ENCODE measurements around the gene PLEKHH1.
"Not testable (repeated sequence)": the region's sequence is repeated elsewhere in the genome, so short reads cannot be mapped to it uniquely, and the experiment has no call there.

PLEKHH1 gene

DNA sequence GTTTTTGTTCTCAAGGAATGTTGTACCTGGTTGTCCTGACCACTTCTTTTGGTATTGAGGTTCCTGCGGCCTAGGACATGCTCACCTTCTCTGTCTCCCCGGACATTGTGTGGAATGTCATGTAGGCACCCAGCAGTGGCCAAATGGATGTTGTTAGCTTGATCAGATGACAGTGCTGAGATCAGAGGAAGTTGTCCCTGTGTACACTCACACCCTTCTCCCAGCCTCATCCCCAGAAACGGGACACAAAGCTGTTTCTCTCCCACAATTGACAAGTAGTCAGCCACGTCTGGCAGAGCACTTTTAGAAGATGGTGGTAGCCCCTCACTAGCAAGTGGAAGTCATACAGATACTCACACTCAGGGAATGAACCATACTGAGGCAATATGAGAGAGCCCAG, 3.0 kb downstream of the PLEKHH1 start:
- TF ChIP-seq CTCF (IDR thresholded peaks at IDR 0.05; ENCODE audit: insufficient read depth, low read length, poor library complexity, severe bottlenecking), result no peak
- no peaks in the 10 kb centered on the region; the same call in none of the 2 replicates for H3K27me3 ChIP-seq (replicated peaks; ENCODE audit: control insufficient read depth, insufficient read depth, low read length)
- no peak overlapping the region for H3K4me3 ChIP-seq (replicated peaks; ENCODE audit: low read depth, low read length)
- no peaks in the 10 kb centered on the region for H3K36me3 ChIP-seq (ENCODE audit: control insufficient read depth, insufficient read depth, low read length)
- no peak for DNase-seq (ENCODE audit: extremely low read depth, insufficient read length)

DNA sequence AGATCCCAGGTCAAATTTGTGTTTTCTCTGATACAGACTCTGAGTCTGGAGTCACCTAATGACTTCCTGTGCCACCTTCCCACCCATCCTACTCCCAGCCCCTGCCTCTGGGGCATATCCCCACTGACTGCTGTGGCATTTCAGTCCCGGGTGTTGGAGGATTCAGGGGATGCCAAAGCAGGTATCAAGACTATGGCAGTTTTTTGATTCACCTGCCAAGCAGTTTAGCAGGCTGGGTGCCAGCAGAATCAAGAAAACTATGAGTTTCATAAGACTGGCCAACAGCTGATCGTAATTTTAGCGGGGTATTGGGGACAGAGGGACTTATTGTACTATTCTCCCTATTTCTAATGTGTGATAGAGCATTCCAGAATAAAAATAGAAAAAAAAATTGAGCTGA, 4.6 kb downstream of the PLEKHH1 start:
- H3K27me3 ChIP-seq (replicated peaks; ENCODE audit: control insufficient read depth, insufficient read depth, low read length), result no peaks in the 10 kb centered on the region; the same call in none of the 2 replicates
- no peak for DNase-seq (ENCODE audit: extremely low read depth, insufficient read length)
- no peak for TF ChIP-seq CTCF (IDR thresholded peaks at IDR 0.05; ENCODE audit: insufficient read depth, low read length, poor library complexity, severe bottlenecking)
- H3K36me3 ChIP-seq (ENCODE audit: control insufficient read depth, insufficient read depth, low read length), result no peaks in the 10 kb centered on the region
- no peak overlapping the region for H3K4me3 ChIP-seq (replicated peaks; ENCODE audit: low read depth, low read length)

GRCh38 chr14:67538501-67538900, 5.4 kb downstream of the PLEKHH1 start:
- TF ChIP-seq CTCF (IDR thresholded peaks at IDR 0.05; ENCODE audit: insufficient read depth, low read length, poor library complexity, severe bottlenecking), result no peak
- no peak for DNase-seq (ENCODE audit: extremely low read depth, insufficient read length)
- no peaks in the 10 kb centered on the region for H3K36me3 ChIP-seq (ENCODE audit: control insufficient read depth, insufficient read depth, low read length)
- H3K27me3 ChIP-seq (replicated peaks; ENCODE audit: control insufficient read depth, insufficient read depth, low read length), result no peaks in the 10 kb centered on the region; the same call in none of the 2 replicates
- no peak overlapping the region for H3K4me3 ChIP-seq (replicated peaks; ENCODE audit: low read depth, low read length)

DNA sequence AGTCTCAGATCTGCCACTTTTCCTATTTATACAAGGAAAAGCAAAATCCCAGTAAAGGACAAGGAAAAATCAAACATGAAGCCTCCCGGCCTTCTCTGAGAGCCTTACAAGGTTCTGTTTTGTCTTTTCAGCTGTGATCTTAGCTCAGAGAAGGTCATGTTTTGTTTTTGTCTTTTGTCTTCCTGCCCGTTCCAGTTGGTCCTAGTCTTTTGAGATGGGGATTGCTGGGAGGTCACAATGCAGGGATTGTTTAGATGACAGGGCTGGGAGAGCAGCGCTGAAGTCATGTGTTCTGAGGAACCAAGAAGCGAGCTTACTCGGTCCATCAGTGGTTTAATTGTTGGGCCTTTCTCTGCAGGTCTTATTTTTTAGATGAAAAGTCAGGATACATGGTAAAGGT, 6.0 kb downstream of the PLEKHH1 start:
- H3K36me3 ChIP-seq (ENCODE audit: control insufficient read depth, insufficient read depth, low read length), result no peaks in the 10 kb centered on the region
- no peak for TF ChIP-seq CTCF (IDR thresholded peaks at IDR 0.05; ENCODE audit: insufficient read depth, low read length, poor library complexity, severe bottlenecking)
- DNase-seq (ENCODE audit: extremely low read depth, insufficient read length), result no peak
- H3K27me3 ChIP-seq (replicated peaks; ENCODE audit: control insufficient read depth, insufficient read depth, low read length), result no peaks in the 10 kb centered on the region; the same call in none of the 2 replicates
- H3K4me3 ChIP-seq (replicated peaks; ENCODE audit: low read depth, low read length), result no peak overlapping the region

GRCh38 chr14:67541448-67542387, 8.6 kb downstream of the PLEKHH1 start:
- no peak for TF ChIP-seq CTCF (IDR thresholded peaks at IDR 0.05; ENCODE audit: insufficient read depth, low read length, poor library complexity, severe bottlenecking)
- DNase-seq (ENCODE audit: extremely low read depth, insufficient read length), result no peak
- H3K4me3 ChIP-seq (replicated peaks; ENCODE audit: low read depth, low read length), result peak overlapping the region; percentile 37; the same call in 1 of the 2 replicates
- no peaks in the 10 kb centered on the region for H3K36me3 ChIP-seq (ENCODE audit: control insufficient read depth, insufficient read depth, low read length)
- H3K27me3 ChIP-seq (replicated peaks; ENCODE audit: control insufficient read depth, insufficient read depth, low read length), result no peaks in the 10 kb centered on the region; the same call in 1 of the 2 replicates

DNA sequence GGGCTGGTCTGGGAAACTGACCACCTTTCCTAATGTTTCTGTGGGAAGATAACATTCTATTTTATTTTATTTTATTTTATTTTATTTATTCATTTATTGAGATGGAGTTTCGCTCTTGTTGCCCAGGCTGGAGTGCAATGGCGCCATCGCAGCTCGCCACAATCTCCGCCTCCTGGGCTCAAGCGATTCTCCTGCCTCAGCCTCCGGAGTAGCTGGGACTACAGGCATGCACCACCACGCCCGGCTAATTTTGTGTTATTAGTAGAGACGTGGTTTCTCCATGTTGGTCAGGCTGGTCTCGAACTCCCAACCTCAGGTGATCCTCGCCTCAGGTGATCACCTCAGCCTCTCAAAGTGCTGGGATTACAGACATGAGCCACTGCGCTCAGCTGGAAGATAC, 9.5 kb downstream of the PLEKHH1 start:
- not testable (repeated sequence) for H3K36me3 ChIP-seq (ENCODE audit: control insufficient read depth, insufficient read depth, low read length); H3K27me3 ChIP-seq (replicated peaks; ENCODE audit: control insufficient read depth, insufficient read depth, low read length); DNase-seq (ENCODE audit: extremely low read depth, insufficient read length); H3K4me3 ChIP-seq (replicated peaks; ENCODE audit: low read depth, low read length)
